KBM-7 (cell line): ENCODE measurements around the gene MLNR.

Experiments used
- DNase-seq: peaks from one replicate; pipeline ENCODE4 v3.0.0-alpha.2; 2015
- in situ Hi-C: fragments of 300-500 bp; cut with MboI; formaldehyde crosslinking; loops from 2 replicates; pipeline ENCODE4 v1.14.3; 2020; ENCODE audit warnings: low sequenced_read_pairs, low pct_unique_long_range_greater_than_20kb, mixed read lengths

MLNR gene, protein sequence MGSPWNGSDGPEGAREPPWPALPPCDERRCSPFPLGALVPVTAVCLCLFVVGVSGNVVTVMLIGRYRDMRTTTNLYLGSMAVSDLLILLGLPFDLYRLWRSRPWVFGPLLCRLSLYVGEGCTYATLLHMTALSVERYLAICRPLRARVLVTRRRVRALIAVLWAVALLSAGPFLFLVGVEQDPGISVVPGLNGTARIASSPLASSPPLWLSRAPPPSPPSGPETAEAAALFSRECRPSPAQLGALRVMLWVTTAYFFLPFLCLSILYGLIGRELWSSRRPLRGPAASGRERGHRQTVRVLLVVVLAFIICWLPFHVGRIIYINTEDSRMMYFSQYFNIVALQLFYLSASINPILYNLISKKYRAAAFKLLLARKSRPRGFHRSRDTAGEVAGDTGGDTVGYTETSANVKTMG

DNA sequence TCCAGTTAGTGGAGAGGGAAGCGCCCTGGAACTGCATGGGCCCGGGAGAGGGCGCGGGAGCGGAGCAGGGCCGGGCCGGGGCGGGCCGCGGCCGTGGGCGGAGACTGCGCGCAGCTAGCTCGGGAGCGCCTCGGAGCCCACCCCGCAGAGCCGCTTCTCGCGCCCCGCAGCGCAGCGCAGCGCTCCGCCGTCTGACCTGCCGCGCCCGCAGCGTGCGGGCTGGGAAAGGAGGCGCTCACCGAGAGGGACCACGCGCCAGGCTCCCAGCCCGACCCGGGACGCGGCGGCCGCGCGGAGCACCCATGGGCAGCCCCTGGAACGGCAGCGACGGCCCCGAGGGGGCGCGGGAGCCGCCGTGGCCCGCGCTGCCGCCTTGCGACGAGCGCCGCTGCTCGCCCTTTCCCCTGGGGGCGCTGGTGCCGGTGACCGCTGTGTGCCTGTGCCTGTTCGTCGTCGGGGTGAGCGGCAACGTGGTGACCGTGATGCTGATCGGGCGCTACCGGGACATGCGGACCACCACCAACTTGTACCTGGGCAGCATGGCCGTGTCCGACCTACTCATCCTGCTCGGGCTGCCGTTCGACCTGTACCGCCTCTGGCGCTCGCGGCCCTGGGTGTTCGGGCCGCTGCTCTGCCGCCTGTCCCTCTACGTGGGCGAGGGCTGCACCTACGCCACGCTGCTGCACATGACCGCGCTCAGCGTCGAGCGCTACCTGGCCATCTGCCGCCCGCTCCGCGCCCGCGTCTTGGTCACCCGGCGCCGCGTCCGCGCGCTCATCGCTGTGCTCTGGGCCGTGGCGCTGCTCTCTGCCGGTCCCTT lies at the start of gene MLNR:
Gene MLNR, plus strand, starts transcription at position 303 of the 820 bp plus-strand sequence. Its CDS starts 0 bp downstream, at position 303.
- in situ Hi-C loops: no loop called here
- DNase-seq: no peak

GRCh38 chr13:49171359-49171758 lies 48.8 kb upstream of the MLNR start:
- in situ Hi-C loops: no loop called here
- DNase-seq: no peak

GRCh38 chr13:49183672-49184325 lies 36.3 kb upstream of the MLNR start:
- in situ Hi-C loops: no loop called here
- DNase-seq: no peak

- in situ Hi-C loops: no loop called here
- no peak for DNase-seq
Observed at GRCh38 chr13:49184621-49185020, 35.5 kb upstream of the MLNR start.

- in situ Hi-C loops: no loop called here
- peak; percentile 53 for DNase-seq
Observed at GRCh38 chr13:49185264-49185663, 34.9 kb upstream of the MLNR start.

GRCh38 chr13:49190901-49191300 lies 29.2 kb upstream of the MLNR start:
- DNase-seq: no peak
- in situ Hi-C loops: no loop called here

- DNase-seq: no peak
- in situ Hi-C loops: no loop called here
Observed at GRCh38 chr13:49206641-49207040, 13.5 kb upstream of the MLNR start.

DNA sequence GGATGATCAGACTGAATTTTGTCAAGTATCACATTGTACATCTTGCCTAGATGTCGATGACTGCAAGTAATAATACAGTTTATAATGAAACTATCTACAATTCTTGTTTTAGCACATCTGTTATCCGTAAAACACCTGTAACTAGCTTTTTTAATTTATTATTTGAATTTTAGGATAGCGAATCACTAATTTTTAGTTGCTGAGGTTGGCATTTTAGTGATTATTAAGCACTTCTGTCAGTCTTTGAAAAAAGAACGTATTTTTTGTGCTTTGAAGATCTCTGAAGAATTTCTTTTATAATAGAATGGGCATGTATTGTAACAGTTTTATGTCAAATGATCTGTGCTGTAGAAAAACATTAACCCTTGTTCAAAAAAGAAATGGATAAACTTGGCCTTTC lies 11.5 kb upstream of the MLNR start:
- in situ Hi-C loops: no loop called here
- DNase-seq: no peak

DNA sequence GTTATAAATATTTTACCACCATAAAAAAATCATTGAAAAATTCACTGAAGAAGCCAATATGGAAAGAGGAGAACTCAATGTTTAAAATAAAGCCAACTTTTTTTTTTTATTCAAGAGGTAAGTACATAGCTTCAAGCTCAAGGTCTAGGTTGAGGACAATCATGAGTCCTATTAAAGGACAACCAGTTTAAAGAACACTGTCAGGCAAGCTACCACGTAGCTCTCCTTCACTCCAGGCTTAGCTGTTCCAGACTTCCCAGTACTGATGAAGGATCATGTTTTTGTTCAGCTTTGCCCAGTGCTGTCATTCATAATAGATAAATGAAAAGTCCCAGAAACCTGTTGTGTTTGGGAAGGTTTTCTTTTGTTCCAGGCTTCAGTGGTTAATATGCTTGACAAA lies 10.0 kb upstream of the MLNR start:
- no peak for DNase-seq
- in situ Hi-C loops: no loop called here

- in situ Hi-C loops: no loop called here
- DNase-seq: peak; percentile 12
Observed at GRCh38 chr13:49210669-49211068, 9.5 kb upstream of the MLNR start.

DNA sequence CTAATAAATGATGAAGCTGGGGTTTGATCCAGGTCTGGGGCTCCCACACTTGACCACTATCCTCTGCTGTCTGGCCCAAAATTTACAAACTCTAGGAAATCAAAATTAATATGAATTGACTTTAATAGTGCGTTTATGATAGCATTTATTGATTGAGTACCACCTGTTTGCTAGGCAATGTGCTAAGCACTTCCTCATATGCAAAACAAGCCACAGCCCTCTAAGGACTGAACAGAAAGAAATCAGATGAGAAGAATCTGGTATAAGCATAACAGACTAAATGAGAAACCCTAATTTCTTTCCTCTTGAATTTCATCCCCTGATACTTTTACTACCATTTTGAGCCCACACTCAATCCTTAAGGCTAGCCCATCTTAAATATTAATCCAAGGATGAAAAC lies 6.6 kb upstream of the MLNR start:
- in situ Hi-C loops: no loop called here
- DNase-seq: peak; percentile 20

- in situ Hi-C loops: no loop called here
- no peak for DNase-seq
Observed at GRCh38 chr13:49213997-49214916, 5.9 kb upstream of the MLNR start.

GRCh38 chr13:49214917-49215376 lies 5.2 kb upstream of the MLNR start:
- in situ Hi-C loops: no loop called here
- DNase-seq: peak; percentile 93

DNA sequence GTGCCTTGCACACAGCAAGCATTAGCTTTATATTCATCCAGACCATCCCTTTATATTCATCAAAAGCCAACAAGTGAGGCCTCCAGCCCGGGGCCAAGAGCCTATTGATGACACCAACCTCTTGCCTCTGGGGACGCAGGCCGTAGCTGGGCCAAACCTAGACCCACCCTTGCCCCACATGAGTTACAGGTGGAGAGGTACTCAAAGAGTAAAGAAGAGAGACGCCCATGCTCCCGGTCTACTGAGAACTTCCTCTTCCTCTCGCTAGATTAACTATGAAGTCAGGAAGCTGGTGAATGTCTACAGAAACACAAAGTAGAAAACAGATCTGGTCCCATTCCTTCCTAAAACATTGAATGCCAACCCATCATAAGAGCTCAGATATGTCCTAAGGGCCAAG lies 3.8 kb upstream of the MLNR start:
- in situ Hi-C loops: no loop called here
- peak; percentile 53 for DNase-seq

DNA sequence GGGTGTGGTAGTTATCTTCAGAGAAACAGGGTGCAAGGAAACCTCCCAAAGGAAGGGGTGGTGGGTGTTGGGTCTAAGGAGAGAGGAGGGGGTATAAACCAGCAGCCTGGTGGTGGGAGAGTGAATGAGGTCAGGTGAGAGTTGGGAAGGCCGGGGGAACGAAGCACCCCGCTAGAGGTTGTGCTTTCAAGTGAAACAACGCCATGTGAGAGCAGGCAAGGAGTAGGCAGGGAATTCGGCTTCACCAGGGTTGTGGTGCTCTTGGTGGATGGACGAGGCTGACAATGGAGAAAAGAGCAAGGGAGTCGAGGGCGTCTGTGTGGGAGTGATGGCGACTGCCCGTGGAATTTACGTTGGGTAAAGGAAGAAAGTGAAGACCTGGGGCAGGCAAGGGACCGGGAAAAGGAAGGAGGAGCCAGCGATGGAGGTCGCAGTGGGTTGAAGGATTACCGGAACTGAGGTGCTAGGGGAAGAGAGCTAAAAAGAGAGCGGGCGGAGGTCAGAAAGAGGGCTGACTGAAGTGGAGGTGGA lies 2.1 kb upstream of the MLNR start:
- in situ Hi-C loops: no loop called here
- DNase-seq: no peak

DNA sequence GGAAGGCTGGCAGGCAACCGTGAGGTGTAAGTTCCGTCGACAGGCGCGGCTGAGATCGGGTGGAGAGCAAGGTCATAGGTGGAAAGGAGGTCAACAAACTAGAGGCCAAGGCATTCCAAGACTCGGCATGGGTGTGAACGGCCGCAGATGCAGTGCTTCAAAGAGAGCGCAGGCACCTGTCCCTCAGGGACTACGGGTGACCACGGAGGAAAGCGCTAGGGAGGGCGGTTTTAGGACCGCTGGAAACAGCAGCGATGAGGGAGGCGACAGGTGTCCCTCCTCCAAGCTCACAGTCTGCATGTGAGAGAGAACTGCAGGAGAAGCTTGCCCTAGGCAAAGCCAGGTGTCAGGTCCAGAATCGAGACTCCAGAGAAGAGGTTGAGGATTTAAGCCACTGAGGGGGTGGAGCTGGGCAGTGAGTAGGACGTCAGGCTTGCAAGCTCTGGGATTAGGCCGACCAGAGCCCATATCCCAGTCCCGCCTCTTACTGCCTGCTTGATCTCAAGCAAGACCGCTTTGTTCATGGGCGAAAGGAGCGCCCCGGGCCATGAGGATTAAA lies 1.6 kb upstream of the MLNR start:
- in situ Hi-C loops: no loop called here
- no peak for DNase-seq

DNA sequence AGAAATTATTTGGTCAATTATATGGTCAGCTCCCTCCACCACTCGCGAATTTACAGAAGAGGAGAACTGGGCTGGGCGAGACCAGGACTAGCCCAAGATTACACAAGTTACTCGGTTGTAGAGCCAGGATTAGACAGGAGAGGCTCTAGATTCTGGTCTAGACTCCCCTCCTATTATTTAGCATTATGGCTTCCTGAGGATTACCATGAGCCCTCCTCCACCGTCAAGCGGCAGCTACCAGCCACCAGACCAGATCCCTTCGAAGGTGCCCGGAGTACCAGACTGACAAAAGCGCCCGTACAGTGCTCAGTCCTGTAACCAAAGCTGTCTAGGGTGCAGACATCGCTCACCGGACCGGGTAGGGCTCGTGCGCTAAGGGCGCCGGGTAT lies 497 bp upstream of the MLNR start:
- in situ Hi-C loops: no loop called here
- no peak for DNase-seq

GRCh38 chr13:49220856-49221589 lies 885 bp downstream of the MLNR start:
- DNase-seq: no peak
- in situ Hi-C loops: no loop called here
